ENCODE data around the gene SCRN2.

The SCRN2 gene

GRCh38 chr17:47840742-47841487, at the start of gene SCRN2:
Gene SCRN2 (minus strand): TSS chr17:47841273. CDS start chr17:47840843, 430 bp downstream.
- peak within 1 kb of the TSS; percentile 63 for H3K27ac ChIP-seq

GRCh38 chr17:47889734-47890529, 48.9 kb upstream of the SCRN2 start:
- Histone ChIP-seq H3K9ac (no peak overlapping the region), H3K4me2 (ENCODE audit: low read length) (no peak overlapping the region), H3K4me1 (peaks cover 16% of the 10 kb centered on the region), H3K4me3 (ENCODE audit: low read depth, low read length) (no peak overlapping the region), H3K79me2 (peaks cover 4% of the 10 kb centered on the region), H2AFZ (peak overlapping the region; percentile 23), H3K27me3 (ENCODE audit: control insufficient read depth, insufficient read depth, low read length) (no peaks in the 10 kb centered on the region), H3K27ac (no peak overlapping the region), H3K36me3 (ENCODE audit: control insufficient read depth, insufficient read depth, low read length) (no peaks in the 10 kb centered on the region), H3K9me3 (ENCODE audit: control insufficient read depth, low read length) (no peaks in the 10 kb centered on the region)
- TF ChIP-seq CTCF (IDR thresholded peaks at IDR 0.05): peak; percentile 99

More at GRCh38 chr17:47840742-47841487, at the start of gene SCRN2:
- peak within 1 kb of the TSS; percentile 93 for H2AFZ ChIP-seq
- peak; percentile 99 for TF ChIP-seq CTCF (IDR thresholded peaks at IDR 0.05)
- H3K9me3 ChIP-seq (ENCODE audit: control insufficient read depth, low read length): no peaks in the 10 kb centered on the region
- peak within 1 kb of the TSS; percentile 85 for H3K4me3 ChIP-seq (ENCODE audit: low read depth, low read length)
- peak within 1 kb of the TSS; percentile 8 for H3K9ac ChIP-seq
- peak within 1 kb of the TSS; percentile 98 for H3K4me2 ChIP-seq (ENCODE audit: low read length)
- no peaks in the 10 kb centered on the region for H3K27me3 ChIP-seq (ENCODE audit: control insufficient read depth, insufficient read depth, low read length)
- H3K79me2 ChIP-seq: peaks cover 4% of the 10 kb centered on the region
- no peaks in the 10 kb centered on the region for H3K36me3 ChIP-seq (ENCODE audit: control insufficient read depth, insufficient read depth, low read length)
- peaks cover 48% of the 10 kb centered on the region for H3K4me1 ChIP-seq

GRCh38 chr17:47888293-47888692, 47.2 kb upstream of the SCRN2 start:
- Histone ChIP-seq H3K27ac (no peak overlapping the region), H3K27me3 (ENCODE audit: control insufficient read depth, insufficient read depth, low read length) (no peaks in the 10 kb centered on the region), H3K36me3 (ENCODE audit: control insufficient read depth, insufficient read depth, low read length) (no peaks in the 10 kb centered on the region), H2AFZ (no peak overlapping the region), H3K9me3 (ENCODE audit: control insufficient read depth, low read length) (no peaks in the 10 kb centered on the region), H3K4me3 (ENCODE audit: low read depth, low read length) (no peak overlapping the region), H3K4me2 (ENCODE audit: low read length) (no peak overlapping the region), H3K9ac (no peak overlapping the region), H3K4me1 (peaks cover 31% of the 10 kb centered on the region), H3K79me2 (no peaks in the 10 kb centered on the region)
- no peak for TF ChIP-seq CTCF (IDR thresholded peaks at IDR 0.05)

- H3K9me3 ChIP-seq (ENCODE audit: control insufficient read depth, low read length): no peaks in the 10 kb centered on the region
- no peak overlapping the region for H3K4me2 ChIP-seq (ENCODE audit: low read length)
- peaks cover 32% of the 10 kb centered on the region for H3K4me1 ChIP-seq
- TF ChIP-seq CTCF (IDR thresholded peaks at IDR 0.05): no peak
- H3K9ac ChIP-seq: no peak overlapping the region
- no peaks in the 10 kb centered on the region for H3K79me2 ChIP-seq
- no peaks in the 10 kb centered on the region for H3K36me3 ChIP-seq (ENCODE audit: control insufficient read depth, insufficient read depth, low read length)
- H3K27ac ChIP-seq: peak overlapping the region; percentile 82
- H3K4me3 ChIP-seq (ENCODE audit: low read depth, low read length): no peak overlapping the region
- peak overlapping the region; percentile 71 for H2AFZ ChIP-seq
- no peaks in the 10 kb centered on the region for H3K27me3 ChIP-seq (ENCODE audit: control insufficient read depth, insufficient read depth, low read length)
Measured at GRCh38 chr17:47884905-47885730, 44.0 kb upstream of the SCRN2 start.
